Prostate gland (tissue), 2 donors: ENCODE measurements around the gene OTX1.

Experiments used
- POLR2A ChIP-seq: fragments of 450-650 bp; IDR thresholded peaks from one replicate; pipeline ENCODE4 v1.6.1; 2016; ENCODE audit warnings: antibody characterized with exemption, mild to moderate bottlenecking
- TF ChIP-seq, protein P1 (sequence below), 4 experiments: fragments of 200-600 bp in 2 of 4; fragments of 450-650 bp in 2 of 4; sonication (generic) in 2 of 4; IDR thresholded peaks; 1 replicate in 3 of 4; 2 replicates in 1 of 4; pipeline ENCODE4 v1.5.1; 2016 to 2019; ENCODE audit warnings: antibody characterized with exemption in 4 of 4, mild to moderate bottlenecking in 2 of 4, moderate library complexity in 2 of 4

GRCh38 chr2:63093502-63093901, 42.9 kb downstream of the OTX1 start:
- TF ChIP-seq, protein P1, sequence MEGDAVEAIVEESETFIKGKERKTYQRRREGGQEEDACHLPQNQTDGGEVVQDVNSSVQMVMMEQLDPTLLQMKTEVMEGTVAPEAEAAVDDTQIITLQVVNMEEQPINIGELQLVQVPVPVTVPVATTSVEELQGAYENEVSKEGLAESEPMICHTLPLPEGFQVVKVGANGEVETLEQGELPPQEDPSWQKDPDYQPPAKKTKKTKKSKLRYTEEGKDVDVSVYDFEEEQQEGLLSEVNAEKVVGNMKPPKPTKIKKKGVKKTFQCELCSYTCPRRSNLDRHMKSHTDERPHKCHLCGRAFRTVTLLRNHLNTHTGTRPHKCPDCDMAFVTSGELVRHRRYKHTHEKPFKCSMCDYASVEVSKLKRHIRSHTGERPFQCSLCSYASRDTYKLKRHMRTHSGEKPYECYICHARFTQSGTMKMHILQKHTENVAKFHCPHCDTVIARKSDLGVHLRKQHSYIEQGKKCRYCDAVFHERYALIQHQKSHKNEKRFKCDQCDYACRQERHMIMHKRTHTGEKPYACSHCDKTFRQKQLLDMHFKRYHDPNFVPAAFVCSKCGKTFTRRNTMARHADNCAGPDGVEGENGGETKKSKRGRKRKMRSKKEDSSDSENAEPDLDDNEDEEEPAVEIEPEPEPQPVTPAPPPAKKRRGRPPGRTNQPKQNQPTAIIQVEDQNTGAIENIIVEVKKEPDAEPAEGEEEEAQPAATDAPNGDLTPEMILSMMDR (IDR thresholded peaks at IDR 0.05): no peak
- TF ChIP-seq POLR2A: no peak
